Stimulated activated CD8-positive, alpha-beta memory T cell treated with anti-CD3 and anti-CD28 coated beads, Interleukin-7, amount 100 ng/mL, for 1 hour (primary cell): ENCODE results near the gene RNLS.

Experiments
- DNase-seq, 2 donors: peaks; one replicate each; pipeline ENCODE4 v3.0.0-alpha.2; 2020; ENCODE audit warnings: low read depth in 2 of 2

Gene RNLS

DNA sequence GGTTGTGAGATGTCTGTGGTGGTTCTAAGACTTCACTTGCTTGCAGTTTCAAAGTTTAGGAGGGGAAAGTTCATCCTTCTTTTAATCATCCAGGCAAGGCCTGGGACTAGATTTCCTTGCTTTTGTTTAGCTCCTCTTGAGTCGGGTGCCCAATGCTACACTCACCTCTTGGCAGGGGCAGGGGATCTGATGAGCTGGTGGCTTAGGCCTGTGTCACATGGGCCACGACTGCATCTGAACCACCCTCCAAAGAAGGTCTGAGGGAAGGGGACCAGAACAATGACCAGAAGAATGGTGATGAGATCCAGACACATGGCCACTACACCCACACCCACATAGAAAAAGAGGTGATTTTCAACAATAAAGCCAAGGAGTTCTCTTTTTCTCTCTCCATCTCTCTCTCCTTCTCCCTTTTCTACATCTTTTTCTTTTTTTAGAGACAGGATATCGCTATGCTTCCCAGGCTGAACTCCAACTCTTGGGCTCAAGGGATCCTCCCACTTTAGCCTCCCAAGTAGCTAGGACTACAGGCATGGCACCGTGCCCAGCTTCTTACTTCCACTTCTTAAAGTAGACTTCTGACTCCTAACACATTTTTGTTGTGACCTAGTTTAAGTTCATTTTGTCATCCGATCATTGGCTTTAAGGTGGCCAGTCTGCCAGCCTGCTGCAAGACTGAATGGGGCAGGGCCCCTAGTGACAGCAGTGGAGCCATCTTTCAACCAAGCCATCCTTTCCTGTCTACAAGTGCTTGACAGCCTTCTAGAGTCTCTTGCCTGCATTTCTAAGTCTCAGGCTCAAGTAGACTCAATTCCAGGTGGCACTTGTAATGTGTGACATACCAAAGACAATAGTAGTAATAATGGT lies 350.9 kb downstream of the RNLS start:
- DNase-seq = no peak

DNA sequence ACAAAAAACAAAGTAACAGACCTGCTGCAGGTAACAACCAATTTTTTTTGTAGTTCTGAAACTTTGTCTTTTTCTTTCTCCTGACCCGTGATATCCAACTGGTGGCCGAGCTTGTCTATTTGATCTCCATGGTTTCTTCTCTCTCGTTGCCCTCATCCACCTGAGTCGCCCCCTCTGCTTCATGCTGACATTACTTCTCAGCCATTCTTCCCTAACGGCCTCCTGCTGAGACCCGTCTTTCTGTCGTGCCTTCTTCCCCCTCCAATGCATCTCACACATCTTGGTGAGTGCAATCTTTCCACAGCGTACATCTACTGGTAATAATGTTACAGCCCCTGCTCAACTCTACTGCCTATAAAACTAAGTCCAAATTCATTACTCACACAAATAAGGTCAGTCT lies 352.9 kb downstream of the RNLS start:
- DNase-seq = no peak

DNA sequence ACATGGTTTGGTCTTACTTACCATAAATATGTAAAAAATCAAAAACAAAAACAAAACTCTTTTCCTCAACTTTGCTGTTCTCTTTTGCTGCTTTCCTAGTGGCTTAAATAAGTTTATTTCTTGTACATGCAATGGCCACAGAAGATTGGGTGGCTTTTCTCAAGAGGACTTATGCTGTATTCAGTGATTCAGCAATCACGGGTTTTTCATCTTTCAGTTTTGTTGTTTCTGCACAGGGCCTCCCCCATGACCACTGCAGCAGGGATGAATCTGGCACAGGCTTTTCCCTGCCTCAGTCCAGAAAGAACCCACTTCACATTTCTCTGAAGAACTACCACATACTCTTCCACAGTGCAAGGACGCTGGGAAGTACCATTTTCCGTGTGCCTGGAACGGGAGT lies 355.0 kb downstream of the RNLS start:
- DNase-seq = no peak

DNA sequence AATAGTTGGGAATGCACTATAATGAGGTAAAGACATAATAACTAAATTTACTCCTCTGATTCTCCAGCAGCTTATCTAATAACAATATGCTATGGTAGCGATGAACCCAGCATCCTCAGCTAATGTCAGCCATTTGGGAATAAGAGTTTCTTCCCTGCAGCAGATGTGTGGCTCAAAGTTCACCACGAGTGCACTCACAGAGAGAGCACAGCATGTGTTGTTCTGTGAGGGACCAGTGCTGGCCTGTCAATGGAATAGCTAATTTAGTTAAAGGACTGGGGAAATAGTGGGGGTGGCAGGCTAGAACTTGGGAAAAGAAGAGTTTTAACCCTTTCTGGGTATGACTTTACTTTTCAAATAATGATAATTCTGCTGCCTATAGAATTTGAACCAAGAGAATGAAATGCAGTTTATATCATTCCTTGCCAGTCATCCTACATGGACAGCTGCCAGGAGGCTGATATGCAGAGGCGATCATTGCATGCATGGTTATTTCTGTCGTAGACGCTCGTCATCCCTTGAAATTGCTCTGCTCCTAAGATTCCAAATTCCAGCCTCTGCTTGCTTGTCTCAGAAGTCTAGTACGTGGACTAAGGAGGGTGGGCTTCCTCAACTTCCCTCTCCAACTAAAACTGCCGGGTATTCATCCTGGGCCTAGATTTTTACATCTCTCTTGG lies 355.6 kb downstream of the RNLS start:
- no peak for DNase-seq

DNA sequence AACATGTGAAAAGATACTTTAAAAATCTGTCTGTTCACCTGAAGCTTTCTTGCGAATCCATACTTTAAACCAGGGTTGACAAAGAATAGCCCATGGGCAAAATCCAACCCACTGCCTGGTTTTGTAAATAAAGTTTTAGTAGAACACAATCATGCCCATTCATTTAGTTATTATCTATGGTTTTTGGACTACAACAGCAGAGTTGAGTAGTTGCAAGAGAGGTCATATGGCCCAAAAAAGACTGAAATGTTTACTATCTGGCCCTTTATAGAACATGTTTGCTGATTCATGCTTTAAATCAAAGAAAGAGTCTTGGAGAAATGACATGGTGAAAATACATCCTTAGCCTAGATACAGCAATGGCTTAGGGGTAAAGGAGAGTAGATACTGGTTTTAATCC lies 356.2 kb downstream of the RNLS start:
- no peak for DNase-seq

DNA sequence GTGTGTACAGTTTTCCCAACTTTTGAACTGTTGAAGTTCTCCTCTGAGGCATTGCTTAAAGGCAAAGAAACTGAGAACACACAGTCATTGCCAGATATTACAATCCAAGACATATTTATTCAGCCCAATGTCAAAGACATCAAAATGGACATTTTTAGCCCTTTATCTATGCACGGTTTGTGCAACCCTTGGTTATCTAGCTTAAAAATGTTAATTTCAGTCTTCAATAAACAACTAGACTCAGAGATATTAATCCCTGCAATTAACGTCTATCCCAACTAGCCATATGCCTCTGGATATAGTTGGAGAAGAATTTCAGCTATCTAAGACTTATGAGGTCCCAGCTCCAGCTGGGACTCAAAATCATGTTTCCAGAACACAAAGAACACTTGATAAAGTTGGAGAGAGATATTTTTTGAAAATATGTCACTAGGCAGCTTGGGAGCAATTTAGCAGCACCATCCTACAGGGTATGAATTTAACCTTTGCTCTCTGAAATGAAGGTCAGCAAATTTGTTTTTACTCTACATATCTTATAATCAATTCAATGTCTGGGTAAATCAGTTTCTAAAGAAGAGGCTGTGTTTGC lies 357.0 kb downstream of the RNLS start:
- DNase-seq = no peak
